MCF 10A (cell line): ENCODE data around the gene TRIM25. TPM values are rescaled to one million over a fixed set of nuclear protein-coding genes. Genes with fewer than 3 reads are reported as not detected.

ENCODE experiments used
- BruUV-seq: library from RNA; stranded (reverse); fragments of 400-500 nt; replicated peaks from 2 replicates; lab custom pipeline; 2021; lab: Mats Ljungman, UMichigan
- CTCF ChIA-PET: fragments of 300-600 bp; sonication (Branson Sonifier 250); formaldehyde crosslinking; extraction: SDS; loops from one replicate; lab custom pipeline; 2021; ENCODE audit warnings: antibody characterized with exemption, inconsistent platforms; lab: Yijun Ruan, JAX
- POLR2A ChIA-PET: fragments of 300-600, 350-650 bp; sonication (Branson Sonifier 250); formaldehyde crosslinking; extraction: SDS; loops from one replicate; lab custom pipeline; 2020; ENCODE audit warnings: antibody characterized with exemption, inconsistent platforms; lab: Yijun Ruan, JAX
- DNase-seq: peaks from one replicate; pipeline ENCODE4 v3.0.0-alpha.2; 2018; ENCODE audit not compliant: unreplicated experiment
- H3K27ac Mint-ChIP-seq: one replicate; pipeline ENCODE4 v1.8.0; 2022; ENCODE audit warnings: mild to moderate bottlenecking, low read depth, mixed read lengths; ENCODE audit not compliant: unreplicated experiment
- H3K27me3 Mint-ChIP-seq: one replicate; pipeline ENCODE4 v1.8.0; 2022; ENCODE audit warnings: mixed read lengths; ENCODE audit not compliant: insufficient read depth, unreplicated experiment
- H3K36me3 Mint-ChIP-seq: one replicate; pipeline ENCODE4 v1.8.0; 2022; ENCODE audit warnings: mild to moderate bottlenecking, moderate library complexity, mixed read lengths; ENCODE audit not compliant: insufficient read depth, unreplicated experiment
- H3K4me1 Mint-ChIP-seq: one replicate; pipeline ENCODE4 v1.8.0; 2022; ENCODE audit warnings: mixed read lengths; ENCODE audit not compliant: insufficient read depth, unreplicated experiment
- H3K4me3 Mint-ChIP-seq: one replicate; pipeline ENCODE4 v1.8.0; 2022; ENCODE audit warnings: mild to moderate bottlenecking, moderate library complexity, mixed read lengths; ENCODE audit not compliant: unreplicated experiment
- H3K9me3 Mint-ChIP-seq: one replicate; pipeline ENCODE4 v1.8.0; 2022; ENCODE audit warnings: mixed read lengths; ENCODE audit not compliant: unreplicated experiment
- CTCF ChIP-seq: fragments of 200-600 bp; IDR thresholded peaks from one replicate; pipeline ENCODE4 v1.8.0; 2022; ENCODE audit warnings: antibody characterized with exemption, mild to moderate bottlenecking; ENCODE audit not compliant: unreplicated experiment
- intact Hi-C: fragments of 100-400 bp; cut with micrococcal nuclease; formaldehyde crosslinking; loops from 2 replicates; pipeline ENCODE4 v1.14.1; 2022
- total RNA-seq: library from RNA; stranded (reverse); gene quantifications from 2 replicates; pipeline ENCODE4 v1.2.3, GENCODE V29; 2022

The TRIM25 gene
- total RNA-seq, 1 experiment from 2014 or later = 178 TPM

- H3K36me3 Mint-ChIP-seq = peaks cover 99% of the 10 kb centered on the region
- CTCF ChIA-PET = interaction anchor here (0.7 to 1.0 kb wide), 2 partner anchors 11 to 48 kb away, joined by 3 read pairs; no protein-coding TSS in a partner anchor
- intact Hi-C loops = no loop called here
Measured at GRCh38 chr17:56890906-56891674, 22.8 kb downstream of the TRIM25 start.

GRCh38 chr17:56890390-56890789, 23.5 kb downstream of the TRIM25 start:
- H3K9me3 Mint-ChIP-seq = peaks cover 18% of the 10 kb centered on the region
- H3K27me3 Mint-ChIP-seq = no peaks in the 10 kb centered on the region
- no peaks in the 10 kb centered on the region for H3K4me1 Mint-ChIP-seq
- H3K27ac Mint-ChIP-seq = no peak overlapping the region
- ChIA-PET CTCF (interaction anchor here (1.0 kb wide), 1 partner anchor 12 kb away, joined by 3 read pairs; no protein-coding TSS in a partner anchor), POLR2A (interaction anchor here (2.0 kb wide), 1 partner anchor 18 kb away, joined by 8 read pairs; no protein-coding TSS in a partner anchor)
- no peak for TF ChIP-seq CTCF
- no peak overlapping the region for H3K4me3 Mint-ChIP-seq
- H3K36me3 Mint-ChIP-seq = peaks cover 93% of the 10 kb centered on the region
- intact Hi-C loops = no loop called here
- DNase-seq = no peak
- no TSS peak for BruUV-seq

More at GRCh38 chr17:56890906-56891674, 22.8 kb downstream of the TRIM25 start:
- Mint-ChIP-seq H3K27me3 (no peaks in the 10 kb centered on the region), H3K4me1 (no peaks in the 10 kb centered on the region), H3K27ac (no peak overlapping the region), H3K9me3 (peaks cover 18% of the 10 kb centered on the region), H3K4me3 (no peak overlapping the region)
- DNase-seq = no peak
- TF ChIP-seq CTCF = no peak
- POLR2A ChIA-PET = interaction anchor here (0.5 to 2.0 kb wide), 2 partner anchors 18 to 31 kb away, joined by 3 to 8 read pairs; no protein-coding TSS in a partner anchor
- TSS peak; percentile 7 for BruUV-seq

GRCh38 chr17:56887552-56888467, 26.0 kb downstream of the TRIM25 start:
- CTCF ChIA-PET = interaction anchor here (0.6 to 1.1 kb wide), 2 partner anchors 51 to 410 kb away, joined by 3 to 4 read pairs; no protein-coding TSS in a partner anchor
- peaks cover 67% of the 10 kb centered on the region for H3K36me3 Mint-ChIP-seq

More at GRCh38 chr17:56887552-56888467, 26.0 kb downstream of the TRIM25 start:
- H3K27me3 Mint-ChIP-seq = no peaks in the 10 kb centered on the region
- H3K9me3 Mint-ChIP-seq = peaks cover 17% of the 10 kb centered on the region
- no peak overlapping the region for H3K4me3 Mint-ChIP-seq
- intact Hi-C loops = no loop called here
- H3K4me1 Mint-ChIP-seq = no peaks in the 10 kb centered on the region
- POLR2A ChIA-PET = interaction anchor here (1.2 kb wide), 1 partner anchor 51 kb away, joined by 3 read pairs; no protein-coding TSS in a partner anchor
- no peak for DNase-seq
- no peak overlapping the region for H3K27ac Mint-ChIP-seq
- TSS peak; percentile 11 for BruUV-seq
- no peak for TF ChIP-seq CTCF
